Activated CD8-positive, alpha-beta memory T cell treated with anti-CD3 and anti-CD28 coated beads, Interleukin-2, amount 10 ng/mL, durations not matched to agents 7 days and 5 days (primary cell): Measurements from ENCODE around the gene PPP1R10. TPM values are rescaled to one million over a fixed set of nuclear protein-coding genes. Genes with fewer than 3 reads are reported as not detected.

Experiments
- ATAC-seq: fragments of 150-1000 bp; cut with Tn5 transposase; one replicate; pipeline ENCODE4 v1.10.0; 2021; ENCODE audit warnings: moderate library complexity
- CTCF ChIA-PET: fragments of 350-600 bp; sonication (Branson Sonifier 250); formaldehyde crosslinking; loops from one replicate; lab custom pipeline; 2021; ENCODE audit warnings: antibody characterized with exemption; lab: Charles Lee
- DNase-seq: peaks from one replicate; pipeline ENCODE4 v3.0.0-alpha.2; 2020
- H3K27ac Mint-ChIP-seq: one replicate; pipeline ENCODE4 v1.8.0; 2021; ENCODE audit warnings: mild to moderate bottlenecking, mixed read lengths
- H3K27me3 Mint-ChIP-seq: one replicate; pipeline ENCODE4 v1.8.0; 2021; ENCODE audit warnings: mixed read lengths
- H3K36me3 Mint-ChIP-seq: one replicate; pipeline ENCODE4 v1.8.0; 2021; ENCODE audit warnings: mild to moderate bottlenecking, mixed read lengths
- H3K4me1 Mint-ChIP-seq: one replicate; pipeline ENCODE4 v1.8.0; 2021; ENCODE audit warnings: mixed read lengths
- H3K4me3 Mint-ChIP-seq: one replicate; pipeline ENCODE4 v1.8.0; 2021; ENCODE audit warnings: mild to moderate bottlenecking, moderate library complexity, mixed read lengths
- H3K9me3 Mint-ChIP-seq: one replicate; pipeline ENCODE4 v1.8.0; 2022; ENCODE audit warnings: low read depth, mixed read lengths
- total RNA-seq, 2 experiments: library from RNA; stranded (reverse); gene quantifications; one replicate each; pipeline ENCODE4 v1.2.3, GENCODE V29; 2021

The PPP1R10 gene
- total RNA-seq, 2 experiments from 2014 or later = 101 to 134 TPM

- Mint-ChIP-seq H3K4me1 (peaks cover 62% of the 10 kb centered on the region), H3K9me3 (no peaks in the 10 kb centered on the region), H3K4me3 (peak overlapping the region; percentile 89), H3K36me3 (peaks cover 12% of the 10 kb centered on the region), H3K27me3 (no peaks in the 10 kb centered on the region), H3K27ac (peak overlapping the region; percentile 94)
- no peak for ATAC-seq
- CTCF ChIA-PET = interaction anchor here (0.6 to 1.0 kb wide), 2 partner anchors 15 to 150 kb away, joined by 3 read pairs; no protein-coding TSS in a partner anchor
- DNase-seq = no peak
Measured at GRCh38 chr6:30572148-30572547, 44.9 kb downstream of the PPP1R10 start.

GRCh38 chr6:30571762-30572082, 45.3 kb downstream of the PPP1R10 start:
- Mint-ChIP-seq H3K4me3 (peak overlapping the region; percentile 89), H3K27me3 (no peaks in the 10 kb centered on the region), H3K36me3 (peaks cover 9% of the 10 kb centered on the region), H3K9me3 (no peaks in the 10 kb centered on the region), H3K27ac (peak overlapping the region; percentile 94), H3K4me1 (peaks cover 61% of the 10 kb centered on the region)
- no peak for ATAC-seq
- CTCF ChIA-PET = interaction anchor here (0.6 to 2.4 kb wide), 11 partner anchors 14 to 261 kb away, joined by 3 to 16 read pairs (median 4); partner anchors contain the start of genes DHX16, MRPS18B and PRR3
- DNase-seq = no peak

GRCh38 chr6:30571075-30571761, 45.8 kb downstream of the PPP1R10 start, which contains the start of gene ABCF1:
ABCF1 (plus strand) TSS chr6:30571442; CDS start chr6:30571488, 46 bp downstream.
- Mint-ChIP-seq H3K4me1 (peaks cover 58% of the 10 kb centered on the region), H3K9me3 (no peaks in the 10 kb centered on the region), H3K36me3 (peaks cover 5% of the 10 kb centered on the region), H3K27me3 (no peaks in the 10 kb centered on the region), H3K4me3 (peak within 1 kb of the TSS; percentile 89), H3K27ac (peak within 1 kb of the TSS; percentile 94)
- CTCF ChIA-PET = interaction anchor here (0.6 to 2.4 kb wide), 14 partner anchors 14 to 358 kb away, joined by 3 to 16 read pairs (median 4); partner anchors contain the start of genes DHX16, MRPS18B, PRR3 and TRIM26
- ATAC-seq (peak; percentile 95), DNase-seq (peak; percentile 99)

- Mint-ChIP-seq H3K4me3 (peak overlapping the region; percentile 89), H3K27me3 (no peaks in the 10 kb centered on the region), H3K4me1 (peaks cover 58% of the 10 kb centered on the region), H3K36me3 (peaks cover 5% of the 10 kb centered on the region), H3K9me3 (no peaks in the 10 kb centered on the region), H3K27ac (peak overlapping the region; percentile 94)
- DNase-seq (no peak), ATAC-seq (peak; percentile 13)
- CTCF ChIA-PET = interaction anchor here (0.9 to 2.4 kb wide), 16 partner anchors 13 to 358 kb away, joined by 3 to 16 read pairs (median 4); partner anchors contain the start of genes DHX16, MRPS18B, PRR3 and TRIM26
Measured at GRCh38 chr6:30570740-30571074, 46.3 kb downstream of the PPP1R10 start.

- CTCF ChIA-PET = interaction anchor here (1.0 to 2.4 kb wide), 13 partner anchors 13 to 357 kb away, joined by 3 to 16 read pairs (median 5); partner anchors contain the start of genes PRR3 and TRIM26
- Mint-ChIP-seq H3K36me3 (peaks cover 5% of the 10 kb centered on the region), H3K9me3 (no peaks in the 10 kb centered on the region), H3K27me3 (no peaks in the 10 kb centered on the region), H3K4me3 (peak overlapping the region; percentile 89), H3K4me1 (peaks cover 57% of the 10 kb centered on the region), H3K27ac (no peak overlapping the region)
- DNase-seq (no peak), ATAC-seq (no peak)
Measured at GRCh38 chr6:30570263-30570662, 46.8 kb downstream of the PPP1R10 start.

GRCh38 chr6:30568245-30568644, 48.8 kb downstream of the PPP1R10 start:
- Mint-ChIP-seq H3K4me3 (no peak overlapping the region), H3K27me3 (no peaks in the 10 kb centered on the region), H3K9me3 (no peaks in the 10 kb centered on the region), H3K36me3 (peaks cover 9% of the 10 kb centered on the region), H3K4me1 (peaks cover 41% of the 10 kb centered on the region), H3K27ac (no peak overlapping the region)
- peak; percentile 52 for DNase-seq
- CTCF ChIA-PET = no interaction called here
- ATAC-seq = no peak

DNA sequence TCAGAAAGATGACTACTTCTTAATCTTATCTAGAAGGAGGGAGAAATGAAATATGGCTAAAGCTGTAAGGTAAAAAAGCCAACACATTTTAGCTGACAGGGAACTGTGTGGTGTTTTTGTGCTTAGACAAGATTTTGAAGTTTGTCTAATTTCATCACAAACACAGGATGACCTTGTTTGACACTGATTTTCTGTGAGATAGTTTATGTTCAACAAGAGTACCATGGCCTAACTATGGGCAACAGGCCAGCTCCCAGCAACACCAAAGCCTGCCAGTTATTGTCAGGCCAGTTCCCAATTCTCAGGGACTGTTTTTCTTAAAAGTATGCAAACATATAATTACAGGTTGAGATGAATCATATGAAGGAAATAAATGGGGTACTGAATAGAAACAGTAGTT, 51.3 kb downstream of the PPP1R10 start:
- H3K36me3 Mint-ChIP-seq = peaks cover 22% of the 10 kb centered on the region
- CTCF ChIA-PET = interaction anchor here (1.2 to 5.4 kb wide), 5 partner anchors 9 to 165 kb away, joined by 4 to 43 read pairs (median 4); partner anchors contain the start of gene PRR3
- peaks cover 20% of the 10 kb centered on the region for H3K4me1 Mint-ChIP-seq
- H3K27me3 Mint-ChIP-seq = no peaks in the 10 kb centered on the region
- ATAC-seq (no peak), DNase-seq (no peak)
- peak overlapping the region; percentile 50 for H3K27ac Mint-ChIP-seq
- H3K9me3 Mint-ChIP-seq = no peaks in the 10 kb centered on the region
- H3K4me3 Mint-ChIP-seq = no peak overlapping the region

DNA sequence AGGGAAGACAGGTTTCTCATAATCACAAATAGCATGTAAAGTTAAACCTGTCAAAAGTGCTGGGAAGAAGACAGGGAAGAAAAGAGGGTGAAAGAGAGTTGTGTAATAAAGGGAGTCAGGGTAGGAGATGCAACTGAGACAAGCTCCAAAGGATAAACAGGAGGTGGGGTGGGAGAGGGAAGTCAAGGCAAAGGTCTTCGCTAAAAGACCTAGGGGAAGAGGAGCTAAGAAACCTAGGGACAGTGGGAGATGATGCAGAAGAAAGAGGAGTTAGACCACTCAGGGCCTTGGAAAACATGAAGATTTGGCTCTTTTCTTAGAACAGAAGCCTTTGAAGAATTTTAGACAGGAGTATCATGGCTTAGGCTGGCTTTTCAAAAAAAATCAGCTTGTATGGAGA, 52.9 kb downstream of the PPP1R10 start:
- Mint-ChIP-seq H3K4me3 (no peak overlapping the region), H3K9me3 (no peaks in the 10 kb centered on the region), H3K36me3 (peaks cover 26% of the 10 kb centered on the region), H3K27ac (no peak overlapping the region), H3K4me1 (peaks cover 15% of the 10 kb centered on the region), H3K27me3 (no peaks in the 10 kb centered on the region)
- DNase-seq (no peak), ATAC-seq (no peak)
- CTCF ChIA-PET = interaction anchor here (1.7 to 5.4 kb wide), 2 partner anchors 20 to 33 kb away, joined by 5 to 43 read pairs; no protein-coding TSS in a partner anchor

- H3K4me3 Mint-ChIP-seq = no peak overlapping the region
- no peak for ATAC-seq
- no peak for DNase-seq
- no peaks in the 10 kb centered on the region for H3K9me3 Mint-ChIP-seq
- CTCF ChIA-PET = interaction anchor here (1.7 to 5.4 kb wide), 2 partner anchors 19 to 34 kb away, joined by 5 to 43 read pairs; no protein-coding TSS in a partner anchor
- H3K27me3 Mint-ChIP-seq = no peaks in the 10 kb centered on the region
- H3K36me3 Mint-ChIP-seq = peaks cover 26% of the 10 kb centered on the region
- no peak overlapping the region for H3K27ac Mint-ChIP-seq
- H3K4me1 Mint-ChIP-seq = peaks cover 21% of the 10 kb centered on the region
Measured at GRCh38 chr6:30562470-30563425, 54.3 kb downstream of the PPP1R10 start.

GRCh38 chr6:30560930-30561329, 56.1 kb downstream of the PPP1R10 start:
- Mint-ChIP-seq H3K4me3 (no peak overlapping the region), H3K27me3 (no peaks in the 10 kb centered on the region), H3K36me3 (peaks cover 31% of the 10 kb centered on the region), H3K27ac (no peak overlapping the region), H3K9me3 (no peaks in the 10 kb centered on the region), H3K4me1 (peaks cover 25% of the 10 kb centered on the region)
- ATAC-seq = no peak
- CTCF ChIA-PET = interaction anchor here (0.8 to 1.2 kb wide), 2 partner anchors 18 to 37 kb away, joined by 3 read pairs; no protein-coding TSS in a partner anchor
- no peak for DNase-seq

GRCh38 chr6:30557683-30557981, 59.4 kb downstream of the PPP1R10 start:
- CTCF ChIA-PET = interaction anchor here (0.7 to 3.0 kb wide), 8 partner anchors 9 to 173 kb away, joined by 3 to 17 read pairs (median 5); partner anchors contain the start of gene ABCF1
- no peak for ATAC-seq
- Mint-ChIP-seq H3K4me3 (peak overlapping the region; percentile 98), H3K36me3 (peaks cover 27% of the 10 kb centered on the region), H3K4me1 (peaks cover 34% of the 10 kb centered on the region), H3K9me3 (no peaks in the 10 kb centered on the region), H3K27me3 (no peaks in the 10 kb centered on the region), H3K27ac (peak overlapping the region; percentile 100)
- DNase-seq = no peak

DNA sequence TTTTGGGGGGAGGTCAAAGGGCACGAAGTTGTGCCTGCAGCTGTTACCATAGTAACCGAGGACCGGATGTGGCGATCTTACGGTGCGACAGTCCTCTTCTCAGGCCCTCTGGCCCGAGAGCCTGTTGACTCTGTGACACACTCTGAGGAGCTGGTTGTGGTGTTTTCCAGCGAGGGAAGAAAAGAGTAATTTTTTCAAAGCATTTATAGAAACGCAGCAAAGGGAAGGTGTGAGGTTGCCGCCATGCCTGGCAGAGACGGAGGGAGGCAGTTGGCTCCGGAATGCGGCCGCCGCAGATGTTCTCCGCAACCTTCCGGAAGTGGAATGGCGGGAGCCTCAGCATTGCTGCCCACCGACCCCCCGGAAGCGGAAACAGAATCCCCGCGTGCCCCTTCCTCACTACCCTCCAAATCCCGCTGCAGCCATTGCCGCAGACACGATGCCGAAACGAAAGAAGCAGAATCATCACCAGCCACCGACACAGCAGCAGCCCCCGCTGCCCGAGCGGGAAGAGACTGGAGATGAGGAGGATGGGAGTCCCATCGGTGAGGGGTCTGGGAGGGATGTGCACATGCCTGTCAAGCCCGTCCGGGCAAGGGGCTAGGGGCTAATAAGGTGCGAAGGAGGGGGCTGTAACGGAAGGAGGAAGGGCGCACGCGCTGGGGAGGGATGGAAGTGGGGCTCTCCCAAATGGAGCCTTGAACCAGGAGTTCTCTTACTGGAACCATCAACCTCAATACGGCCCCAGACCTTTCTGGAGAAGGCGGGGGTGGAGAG, 59.9 kb downstream of the PPP1R10 start, which contains the start of gene PRR3:
Gene PRR3, plus strand, starts transcription at position 390 of the 777 bp plus-strand sequence. Its CDS starts 50 bp downstream, at position 440.
- ATAC-seq = peak; percentile 65
- peaks cover 26% of the 10 kb centered on the region for H3K36me3 Mint-ChIP-seq
- H3K27me3 Mint-ChIP-seq = no peaks in the 10 kb centered on the region
- H3K4me1 Mint-ChIP-seq = peaks cover 34% of the 10 kb centered on the region
- CTCF ChIA-PET = interaction anchor here (0.7 to 3.0 kb wide), 11 partner anchors 9 to 174 kb away, joined by 3 to 17 read pairs (median 5); partner anchors contain the start of gene ABCF1
- peak; percentile 97 for DNase-seq
- H3K9me3 Mint-ChIP-seq = no peaks in the 10 kb centered on the region
- peak within 1 kb of the TSS; percentile 100 for H3K27ac Mint-ChIP-seq
- H3K4me3 Mint-ChIP-seq = peak within 1 kb of the TSS; percentile 98
